Spinal cord (tissue), 10 donors: ENCODE measurements around the gene CARD10. TPM values are rescaled to one million over a fixed set of nuclear protein-coding genes. Genes with fewer than 3 reads are reported as not detected.

ENCODE experiments used
- DNase-seq, 6 donors: peaks; one replicate each; pipeline versions ENCODE4 v3.0.0 to v3.0.0-alpha.2; 2013 to 2015; ENCODE audit warnings: low spot score in 6 of 6, low read depth in 4 of 6
- H3K27ac ChIP-seq: one replicate; pipeline ENCODE4 v1.5.1; 2013; ENCODE audit warnings: low read depth, low read length, control low read depth
- H3K27me3 ChIP-seq: one replicate; pipeline ENCODE4 v1.6.1; 2013; ENCODE audit warnings: low read length; ENCODE audit not compliant: control insufficient read depth, insufficient read depth
- H3K36me3 ChIP-seq: one replicate; pipeline ENCODE4 v1.6.1; 2013; ENCODE audit warnings: low read length; ENCODE audit not compliant: control insufficient read depth, insufficient read depth
- H3K4me1 ChIP-seq: one replicate; pipeline ENCODE4 v1.6.1; 2013; ENCODE audit warnings: low read length; ENCODE audit not compliant: control insufficient read depth, insufficient read depth
- H3K4me3 ChIP-seq: one replicate; pipeline ENCODE4 v1.5.1; 2013; ENCODE audit warnings: low read depth, low read length, control low read depth
- H3K9me3 ChIP-seq: one replicate; pipeline ENCODE4 v1.6.1; 2013; ENCODE audit warnings: low read length; ENCODE audit not compliant: control insufficient read depth, insufficient read depth
- WGBS: methylation state at CpG from one replicate; pipeline ENCODE4 v1.1.5; 2013; ENCODE audit warnings: missing lambda C conversion rate; ENCODE audit not compliant: insufficient coverage; 5-methylcytosine and 5-hydroxymethylcytosine counted together
- polyA plus RNA-seq, 2 donors: library from polyadenylated mRNA; unstranded; fragments of 120-200 nt; gene quantifications; one replicate each; pipeline ENCODE4 v1.2.1, GENCODE V29; 2013; ENCODE audit not compliant: insufficient read length in 2 of 2
- total RNA-seq, 2 donors: library from RNA; depleted of rRNA in 1 of 2; stranded (reverse); fragments of 120-200 nt in 1 of 2; fragments of >200 nt in 1 of 2; gene quantifications; one replicate each; pipeline versions ENCODE4 v1.2.3 to v1.2.4, GENCODE V29; 2013 to 2014
- donor health status: healthy.

CARD10 gene
- total and polyA plus RNA-seq, 4 donors = 4.0 to 14.6 (median 12.8) TPM

GRCh38 chr22:37482244-37482643 lies 37.0 kb downstream of the CARD10 start:
- 79% methylated on average over 9 of the region's 9 CpGs for WGBS
- DNase-seq = no peak
- no peaks in the 10 kb centered on the region for H3K9me3 ChIP-seq
- no peak overlapping the region for H3K4me3 ChIP-seq
- H3K27ac ChIP-seq = no peak overlapping the region
- H3K27me3 ChIP-seq = no peaks in the 10 kb centered on the region
- peaks cover 68% of the 10 kb centered on the region for H3K4me1 ChIP-seq
- peaks cover 4% of the 10 kb centered on the region for H3K36me3 ChIP-seq

DNA sequence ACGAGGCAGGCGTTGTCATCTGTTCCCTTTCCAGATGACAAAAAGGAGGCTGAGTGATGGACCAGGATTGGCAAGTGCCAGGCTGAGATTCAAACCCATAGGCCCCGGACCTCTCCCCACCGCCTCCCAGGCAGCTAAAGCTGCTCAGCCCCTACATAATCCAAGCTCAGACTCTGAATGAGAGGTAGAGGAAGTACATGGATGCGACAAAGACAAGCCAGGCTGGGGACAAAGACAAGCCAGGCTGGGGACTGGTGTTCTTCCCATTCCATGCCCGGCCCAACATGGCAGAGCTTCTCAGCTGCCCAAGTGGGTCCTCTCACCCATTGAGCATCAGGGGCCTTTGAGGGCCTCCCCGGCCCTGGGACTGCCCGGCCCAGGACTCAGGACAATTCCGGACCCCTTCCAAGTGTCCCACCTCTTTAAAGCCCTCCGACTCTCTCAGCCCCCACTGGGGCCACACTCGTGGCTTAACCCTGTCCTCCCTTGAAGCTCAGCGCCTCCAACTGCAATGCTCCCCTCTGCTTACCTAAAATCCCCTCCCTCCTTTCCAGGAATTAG lies 37.8 kb downstream of the CARD10 start:
- H3K27me3 ChIP-seq = no peaks in the 10 kb centered on the region
- H3K9me3 ChIP-seq = no peaks in the 10 kb centered on the region
- H3K27ac ChIP-seq = no peak overlapping the region
- peaks cover 60% of the 10 kb centered on the region for H3K4me1 ChIP-seq
- WGBS = 69% methylated on average over 9 of the region's 12 CpGs
- peaks cover 4% of the 10 kb centered on the region for H3K36me3 ChIP-seq
- no peak for DNase-seq
- no peak overlapping the region for H3K4me3 ChIP-seq

GRCh38 chr22:37480387-37481346 lies 38.5 kb downstream of the CARD10 start:
- 79% methylated on average over 11 of the region's 17 CpGs for WGBS
- H3K4me1 ChIP-seq = peaks cover 52% of the 10 kb centered on the region
- H3K27me3 ChIP-seq = no peaks in the 10 kb centered on the region
- H3K36me3 ChIP-seq = peaks cover 4% of the 10 kb centered on the region
- no peak overlapping the region for H3K4me3 ChIP-seq
- no peaks in the 10 kb centered on the region for H3K9me3 ChIP-seq
- H3K27ac ChIP-seq = no peak overlapping the region
- no peak for DNase-seq

GRCh38 chr22:37479196-37479595 lies 40.0 kb downstream of the CARD10 start:
- Histone ChIP-seq H3K36me3 (peaks cover 7% of the 10 kb centered on the region), H3K4me1 (peaks cover 38% of the 10 kb centered on the region)
- no peak for DNase-seq

DNA sequence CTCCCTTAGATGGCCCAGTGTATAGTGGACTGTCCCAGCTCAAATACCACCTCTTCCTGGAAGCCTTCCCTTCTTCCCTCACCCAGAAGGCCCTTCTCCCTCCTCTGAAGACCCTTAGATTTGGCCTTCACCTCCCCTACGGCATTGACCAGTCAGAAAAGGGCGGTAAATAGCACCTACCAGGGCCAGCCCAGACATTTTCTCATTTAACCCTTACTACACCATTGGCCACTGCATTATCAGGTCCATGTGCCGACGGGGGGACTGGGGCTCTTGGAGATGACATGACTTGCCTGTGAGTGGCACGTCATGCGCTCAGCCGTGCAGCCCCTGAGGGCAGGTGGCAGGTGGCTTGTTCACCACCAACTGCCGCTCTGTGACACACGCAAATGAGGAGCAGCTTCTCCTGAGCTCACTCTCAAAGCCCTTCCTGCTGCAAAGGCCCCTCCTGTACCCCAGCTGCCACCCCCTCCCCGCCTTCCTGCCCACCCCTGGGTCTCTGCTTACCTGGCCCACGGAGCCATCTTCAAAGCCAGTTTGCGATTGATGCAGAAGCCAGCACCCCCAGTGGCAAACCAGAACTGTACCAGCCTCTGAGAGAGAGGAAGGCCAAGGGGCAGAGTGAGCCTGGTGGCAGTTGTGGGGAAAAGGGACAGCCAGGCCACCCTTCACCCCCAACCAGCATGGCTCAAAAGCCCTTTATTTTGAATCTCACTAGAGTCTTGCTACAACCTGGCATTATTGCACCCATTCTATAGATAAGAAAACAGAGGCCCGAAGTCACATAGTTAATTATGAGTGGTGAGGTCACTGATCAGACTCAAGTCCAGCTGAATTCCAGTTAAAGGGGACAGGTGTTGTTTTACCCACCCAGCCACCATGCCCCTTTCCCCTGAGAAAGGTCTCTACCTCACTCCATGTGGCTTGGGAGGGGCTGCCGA lies 42.6 kb downstream of the CARD10 start:
- no peaks in the 10 kb centered on the region for H3K27me3 ChIP-seq
- WGBS = 63% methylated on average over 11 of the region's 14 CpGs

More at GRCh38 chr22:37479196-37479595, 40.0 kb downstream of the CARD10 start:
- WGBS = 87% methylated on average over 14 of the region's 15 CpGs
- no peaks in the 10 kb centered on the region for H3K9me3 ChIP-seq
- no peak overlapping the region for H3K4me3 ChIP-seq
- no peak overlapping the region for H3K27ac ChIP-seq
- H3K27me3 ChIP-seq = no peaks in the 10 kb centered on the region

GRCh38 chr22:37474447-37475090 lies 44.6 kb downstream of the CARD10 start:
- H3K27ac ChIP-seq = no peak overlapping the region
- DNase-seq = no peak
- peaks cover 4% of the 10 kb centered on the region for H3K4me1 ChIP-seq
- H3K27me3 ChIP-seq = no peaks in the 10 kb centered on the region
- H3K4me3 ChIP-seq = no peak overlapping the region
- H3K9me3 ChIP-seq = no peaks in the 10 kb centered on the region
- H3K36me3 ChIP-seq = peaks cover 7% of the 10 kb centered on the region
- WGBS = 82% methylated on average over 7 of the region's 11 CpGs

More for the DNA sequence above, 42.6 kb downstream of the CARD10 start:
- no peak overlapping the region for H3K4me3 ChIP-seq
- peaks cover 7% of the 10 kb centered on the region for H3K36me3 ChIP-seq
- peaks cover 17% of the 10 kb centered on the region for H3K4me1 ChIP-seq
- H3K27ac ChIP-seq = no peak overlapping the region
- H3K9me3 ChIP-seq = no peaks in the 10 kb centered on the region
- DNase-seq = no peak

GRCh38 chr22:37473437-37473946 lies 45.7 kb downstream of the CARD10 start:
- no peak overlapping the region for H3K27ac ChIP-seq
- H3K36me3 ChIP-seq = peaks cover 4% of the 10 kb centered on the region
- no peaks in the 10 kb centered on the region for H3K27me3 ChIP-seq
- DNase-seq = no peak
- no peaks in the 10 kb centered on the region for H3K9me3 ChIP-seq
- WGBS = 83% methylated on average over 8 of the region's 8 CpGs
- H3K4me3 ChIP-seq = no peak overlapping the region
- peaks cover 4% of the 10 kb centered on the region for H3K4me1 ChIP-seq

- Histone ChIP-seq H3K4me1 (peaks cover 3% of the 10 kb centered on the region), H3K4me3 (no peak overlapping the region), H3K27ac (no peak overlapping the region), H3K36me3 (peaks cover 4% of the 10 kb centered on the region), H3K9me3 (no peaks in the 10 kb centered on the region), H3K27me3 (no peaks in the 10 kb centered on the region)
- 15% methylated on average over 4 of the region's 8 CpGs for WGBS
- DNase-seq = no peak
Observed at GRCh38 chr22:37472418-37473006, 46.7 kb downstream of the CARD10 start.
